ENCODE measurements around the gene SQSTM1. TPM values are rescaled to one million over a fixed set of nuclear protein-coding genes. Genes with fewer than 3 reads are reported as not detected.
A peak's percentile ranks its signal among the peaks of the same experiment; 100 is the strongest.

SQSTM1 gene
- polyA plus RNA-seq, 1 of the 3 experiments (the other 2 are of a cell fraction): 181 TPM

DNA sequence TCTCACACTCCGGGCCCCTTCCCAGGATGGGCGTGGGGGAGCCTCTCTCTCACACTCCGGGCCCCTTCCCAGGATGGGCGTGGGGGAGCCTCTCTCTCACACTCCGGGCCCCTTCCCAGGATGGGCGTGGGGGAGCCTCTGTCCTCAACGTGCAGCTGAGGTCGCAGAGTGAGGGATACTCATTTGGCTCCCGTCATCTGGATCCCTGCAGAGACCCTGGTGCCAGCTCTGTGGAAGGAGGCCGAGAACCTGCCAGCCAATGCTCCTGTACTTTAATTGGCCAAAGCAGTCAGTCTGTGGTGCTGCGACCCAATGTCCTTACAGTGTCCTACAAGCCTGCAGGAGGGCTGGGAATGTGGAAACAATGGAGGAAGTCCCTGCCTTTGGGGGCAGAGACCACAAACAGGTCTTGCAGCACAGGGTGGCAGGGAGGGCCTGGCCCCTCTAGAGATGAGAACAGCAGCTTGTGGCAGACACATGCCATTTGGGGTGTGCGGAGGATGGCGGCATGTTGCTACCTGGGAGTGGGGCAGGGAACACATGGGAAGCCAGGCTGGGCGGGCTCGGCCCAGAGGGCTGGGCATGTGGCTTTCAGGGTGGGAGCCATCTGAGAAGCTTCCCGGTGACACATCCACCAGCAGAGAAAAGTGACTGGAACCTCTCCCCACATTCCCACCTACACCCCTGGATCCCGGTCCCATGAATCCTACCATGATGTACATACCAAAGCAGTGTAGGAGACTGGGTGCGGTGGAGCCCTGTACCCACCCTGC, 51.5 kb downstream of the SQSTM1 start:
- CTCF ChIA-PET: interaction anchor here (1.5 kb wide), 1 partner anchor 10 kb away, joined by 4 read pairs; no protein-coding TSS in a partner anchor

DNA sequence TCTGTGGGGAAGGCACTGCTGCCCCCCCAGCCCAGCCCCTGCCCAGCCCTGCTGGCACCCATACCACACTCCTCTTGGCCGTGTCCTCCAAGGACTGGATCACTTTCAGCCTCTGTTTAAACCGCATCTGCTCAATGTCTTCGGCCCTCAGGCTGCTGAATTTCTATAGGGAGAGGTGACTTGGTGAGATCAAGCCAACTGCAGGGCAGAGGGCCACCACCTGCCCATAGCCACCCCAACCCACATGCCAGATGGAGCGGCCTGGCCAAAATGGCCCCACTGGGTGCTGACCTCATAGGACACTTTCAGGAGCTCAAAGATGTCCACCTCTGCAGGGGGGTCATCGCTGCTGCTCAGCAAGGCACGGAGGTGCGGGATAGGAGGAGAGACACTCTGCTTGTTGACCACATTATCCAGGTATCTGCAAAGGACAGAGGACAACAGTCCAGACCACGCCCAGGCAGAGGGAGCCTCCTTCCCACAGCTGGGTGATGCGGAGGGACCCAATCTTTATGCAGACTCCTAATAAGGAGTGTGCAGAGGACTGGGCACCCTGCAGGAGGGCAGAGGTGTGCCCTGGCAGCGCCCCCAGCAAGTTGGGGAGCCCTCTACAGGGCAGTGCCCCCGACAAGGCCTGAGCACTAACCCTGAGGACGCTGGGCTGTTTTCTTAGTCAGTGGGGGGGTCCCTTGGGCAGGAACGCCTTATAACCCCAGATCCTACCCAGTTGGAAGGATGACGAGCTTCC, 52.3 kb downstream of the SQSTM1 start:
- peaks cover 18 to 75% of the 10 kb centered on the region in 2 experiments for H3K36me3 ChIP-seq (replicated peaks in 1 of 2; ENCODE audit: control insufficient read depth in 1 of 2, insufficient read depth in 2 of 2, low read length in 1 of 2)
- H3K4me3 ChIP-seq (ENCODE audit: low read depth in 2 of 2, low read length in 1 of 2): no peak overlapping the region
- no peaks in the 10 kb centered on the region for H3K27me3 ChIP-seq (ENCODE audit: insufficient read depth)
- H2AFZ ChIP-seq (ENCODE audit: low read depth): no peak overlapping the region
- no peak for TF ChIP-seq MXI1 (IDR thresholded peaks at IDR 0.05; ENCODE audit: low read depth, low read length)
- no peak for TF ChIP-seq RXRA (IDR thresholded peaks at IDR 0.05; ENCODE audit: borderline replicate concordance, low read depth)
- no peak for TF ChIP-seq EZH2phosphoT487 (IDR thresholded peaks at IDR 0.05; ENCODE audit: borderline replicate concordance, low read depth)
- no peak for TF ChIP-seq TEAD4 (IDR thresholded peaks at IDR 0.05; ENCODE audit: borderline replicate concordance, insufficient read depth)
- TF ChIP-seq, protein P1, sequence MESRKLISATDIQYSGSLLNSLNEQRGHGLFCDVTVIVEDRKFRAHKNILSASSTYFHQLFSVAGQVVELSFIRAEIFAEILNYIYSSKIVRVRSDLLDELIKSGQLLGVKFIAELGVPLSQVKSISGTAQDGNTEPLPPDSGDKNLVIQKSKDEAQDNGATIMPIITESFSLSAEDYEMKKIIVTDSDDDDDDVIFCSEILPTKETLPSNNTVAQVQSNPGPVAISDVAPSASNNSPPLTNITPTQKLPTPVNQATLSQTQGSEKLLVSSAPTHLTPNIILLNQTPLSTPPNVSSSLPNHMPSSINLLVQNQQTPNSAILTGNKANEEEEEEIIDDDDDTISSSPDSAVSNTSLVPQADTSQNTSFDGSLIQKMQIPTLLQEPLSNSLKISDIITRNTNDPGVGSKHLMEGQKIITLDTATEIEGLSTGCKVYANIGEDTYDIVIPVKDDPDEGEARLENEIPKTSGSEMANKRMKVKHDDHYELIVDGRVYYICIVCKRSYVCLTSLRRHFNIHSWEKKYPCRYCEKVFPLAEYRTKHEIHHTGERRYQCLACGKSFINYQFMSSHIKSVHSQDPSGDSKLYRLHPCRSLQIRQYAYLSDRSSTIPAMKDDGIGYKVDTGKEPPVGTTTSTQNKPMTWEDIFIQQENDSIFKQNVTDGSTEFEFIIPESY (IDR thresholded peaks at IDR 0.05; ENCODE audit: borderline replicate concordance, low read depth): no peak
- TF ChIP-seq GATA2 (CRISPR knock-in tag; IDR thresholded peaks at IDR 0.05): no peak
- TF ChIP-seq, protein P2, sequence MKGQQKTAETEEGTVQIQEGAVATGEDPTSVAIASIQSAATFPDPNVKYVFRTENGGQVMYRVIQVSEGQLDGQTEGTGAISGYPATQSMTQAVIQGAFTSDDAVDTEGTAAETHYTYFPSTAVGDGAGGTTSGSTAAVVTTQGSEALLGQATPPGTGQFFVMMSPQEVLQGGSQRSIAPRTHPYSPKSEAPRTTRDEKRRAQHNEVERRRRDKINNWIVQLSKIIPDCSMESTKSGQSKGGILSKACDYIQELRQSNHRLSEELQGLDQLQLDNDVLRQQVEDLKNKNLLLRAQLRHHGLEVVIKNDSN (IDR thresholded peaks at IDR 0.05; ENCODE audit: borderline replicate concordance, low read depth): no peak
- TF ChIP-seq, protein P3, sequence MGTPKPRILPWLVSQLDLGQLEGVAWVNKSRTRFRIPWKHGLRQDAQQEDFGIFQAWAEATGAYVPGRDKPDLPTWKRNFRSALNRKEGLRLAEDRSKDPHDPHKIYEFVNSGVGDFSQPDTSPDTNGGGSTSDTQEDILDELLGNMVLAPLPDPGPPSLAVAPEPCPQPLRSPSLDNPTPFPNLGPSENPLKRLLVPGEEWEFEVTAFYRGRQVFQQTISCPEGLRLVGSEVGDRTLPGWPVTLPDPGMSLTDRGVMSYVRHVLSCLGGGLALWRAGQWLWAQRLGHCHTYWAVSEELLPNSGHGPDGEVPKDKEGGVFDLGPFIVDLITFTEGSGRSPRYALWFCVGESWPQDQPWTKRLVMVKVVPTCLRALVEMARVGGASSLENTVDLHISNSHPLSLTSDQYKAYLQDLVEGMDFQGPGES (IDR thresholded peaks at IDR 0.05; ENCODE audit: low read depth, low read length): no peak
- DNase-seq: peak; percentile 11
- ChIA-PET CTCF (no interaction called here), POLR2A (no interaction called here)
- no peaks in the 10 kb centered on the region for H3K79me2 ChIP-seq (ENCODE audit: insufficient read depth)
- no peak overlapping the region for H3K4me2 ChIP-seq
- WGBS (ENCODE audit: low lambda C conversion rate): 76% methylated on average over 5 of the region's 14 CpGs
- no peak overlapping the region for H3K9ac ChIP-seq
- H3K27ac ChIP-seq (ENCODE audit: low read depth in 2 of 2, low read length in 1 of 2): no peak overlapping the region
- H3K9me3 ChIP-seq: no peaks in the 10 kb centered on the region
- H4K20me1 ChIP-seq (ENCODE audit: insufficient read depth): no peaks in the 10 kb centered on the region
- H3K9me2 ChIP-seq: no peaks in the 10 kb centered on the region
- no peaks in the 10 kb centered on the region for H3K4me1 ChIP-seq (ENCODE audit: control insufficient read depth in 1 of 2, insufficient read depth in 2 of 2, low read depth in 1 of 2, low read length in 1 of 2)
- H3F3A ChIP-seq (replicated peaks; ENCODE audit: insufficient read depth): no peaks in the 10 kb centered on the region

More for the DNA sequence above, 51.5 kb downstream of the SQSTM1 start:
- peak; percentile 20 for DNase-seq
- TF ChIP-seq SMC3 (IDR thresholded peaks at IDR 0.05; ENCODE audit: low read depth, low read length) (no peak), FOXJ3 (CRISPR knock-in tag; IDR thresholded peaks at IDR 0.05) (no peak)
- Histone ChIP-seq H3K79me2 (ENCODE audit: insufficient read depth) (no peaks in the 10 kb centered on the region), H3K4me3 (ENCODE audit: low read depth in 2 of 2, low read length in 1 of 2) (no peak overlapping the region), H3K9me3 (no peaks in the 10 kb centered on the region), H4K20me1 (ENCODE audit: insufficient read depth) (no peaks in the 10 kb centered on the region), H3K4me1 (ENCODE audit: control insufficient read depth in 1 of 2, insufficient read depth in 2 of 2, low read depth in 1 of 2, low read length in 1 of 2) (no peaks in the 10 kb centered on the region), H3K9ac (no peak overlapping the region), H3F3A (replicated peaks; ENCODE audit: insufficient read depth) (no peaks in the 10 kb centered on the region), H3K27me3 (ENCODE audit: insufficient read depth) (no peaks in the 10 kb centered on the region), H3K9me2 (no peaks in the 10 kb centered on the region), H3K27ac (ENCODE audit: low read depth in 2 of 2, low read length in 1 of 2) (no peak overlapping the region), H2AFZ (ENCODE audit: low read depth) (no peak overlapping the region), H3K36me3 (replicated peaks in 1 of 2; ENCODE audit: control insufficient read depth in 1 of 2, insufficient read depth in 2 of 2, low read length in 1 of 2) (peaks cover 11 to 72% of the 10 kb centered on the region in 2 experiments), H3K4me2 (no peak overlapping the region)
- WGBS (ENCODE audit: low lambda C conversion rate): 97% methylated on average over 7 of the region's 18 CpGs
- POLR2A ChIA-PET: no interaction called here

Data from SK-N-SH (cell line).